Naive thymus-derived CD8-positive, alpha-beta T cell (primary cell): Measurements from ENCODE around the gene OR6B3. TPM values are rescaled to one million over a fixed set of nuclear protein-coding genes. Genes with fewer than 3 reads are reported as not detected.

Source experiments
- ATAC-seq, 2 donors: fragments of 150-1000 bp; cut with Tn5 transposase in 1 of 2; sonication (Bioruptor Pico), chemical (Tn5 transposase) in 1 of 2; 1 replicate in 1 of 2; 2 replicates in 1 of 2; pipeline ENCODE4 v1.10.0; 2021; ENCODE audit warnings: mild to moderate bottlenecking in 2 of 2, moderate library complexity in 2 of 2
- POLR2A ChIA-PET: fragments of 350-600 bp; sonication (Branson Sonifier 250); formaldehyde crosslinking; loops from one replicate; lab custom pipeline; 2021; ENCODE audit warnings: antibody characterized with exemption; lab: Charles Lee
- DNase-seq, 10 donors: peaks; one replicate each; pipeline versions ENCODE4 v3.0.0 to v3.0.0-alpha.2; 2020 to 2022
- H3K27ac Mint-ChIP-seq, 10 donors: one replicate each; pipeline ENCODE4 v1.8.0; 2020 to 2022; ENCODE audit warnings: mild to moderate bottlenecking in 10 of 10, mixed read lengths in 10 of 10, moderate library complexity in 4 of 10, inconsistent platforms in 1 of 10
- H3K27me3 Mint-ChIP-seq, 5 donors: one replicate each; pipeline ENCODE4 v1.8.0; 2021 to 2022; ENCODE audit warnings: mixed read lengths in 5 of 5
- H3K36me3 Mint-ChIP-seq, 3 donors: one replicate each; pipeline ENCODE4 v1.8.0; 2020 to 2022; ENCODE audit warnings: mixed read lengths in 3 of 3, mild to moderate bottlenecking in 2 of 3, inconsistent platforms in 1 of 3
- H3K4me1 Mint-ChIP-seq, 4 donors: one replicate each; pipeline ENCODE4 v1.8.0; 2021 to 2022; ENCODE audit warnings: mixed read lengths in 4 of 4
- H3K4me3 Mint-ChIP-seq, 10 donors: one replicate each; pipeline ENCODE4 v1.8.0; 2020 to 2022; ENCODE audit warnings: mild to moderate bottlenecking in 10 of 10, mixed read lengths in 10 of 10, moderate library complexity in 6 of 10, inconsistent platforms in 1 of 10
- H3K9me3 Mint-ChIP-seq, 9 donors: one replicate each; pipeline ENCODE4 v1.8.0; 2020 to 2022; ENCODE audit warnings: mixed read lengths in 9 of 9, mild to moderate bottlenecking in 3 of 9, inconsistent platforms in 1 of 9, moderate library complexity in 1 of 9
- polyA plus RNA-seq, 3 donors: library from polyadenylated mRNA; unstranded; fragments of 300-500 nt; fragmentation: Illumina TruSeq; gene quantifications; one replicate each; pipeline ENCODE4 v1.2.3, GENCODE V29; 2021
- total RNA-seq, 8 experiments: library from RNA in 2 of 8; stranded (reverse) in 2 of 8; gene quantifications; one replicate each; pipeline ENCODE4 v1.2.3 and lab custom pipeline; 2021 to 2026

Gene OR6B3
- total and polyA plus RNA-seq, 5 experiments from 2014 or later, result not detected

DNA sequence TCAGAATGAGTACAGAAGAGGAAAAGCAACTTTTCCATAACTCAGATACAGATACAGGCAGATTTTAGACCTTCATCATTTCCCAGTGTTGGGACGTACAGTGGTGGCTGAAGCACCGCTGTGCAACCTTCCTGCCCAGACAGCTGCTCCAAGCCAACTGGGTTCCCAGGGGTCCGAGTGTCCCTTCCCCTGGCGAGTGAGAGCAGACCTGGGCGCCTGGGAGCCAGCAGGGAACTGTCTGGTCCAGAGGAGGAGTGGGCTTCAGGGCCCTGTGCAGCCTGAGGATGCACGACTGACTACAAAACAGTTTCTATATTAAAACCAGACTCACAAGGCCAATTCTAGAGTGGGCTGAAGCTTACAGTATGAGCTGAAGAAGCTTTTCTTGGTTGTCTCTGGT lies 12.0 kb downstream of the OR6B3 start:
- H3K27ac Mint-ChIP-seq, result no peak overlapping the region
- POLR2A ChIA-PET, result no interaction called here
- no peak for ATAC-seq
- H3K9me3 Mint-ChIP-seq, result no peaks in the 10 kb centered on the region
- H3K27me3 Mint-ChIP-seq, result peaks cover 18 to 35% (median 27%) of the 10 kb centered on the region in 5 donors
- DNase-seq, result no peak
- H3K4me3 Mint-ChIP-seq, result no peak overlapping the region
- H3K4me1 Mint-ChIP-seq, result no peaks in the 10 kb centered on the region
- H3K36me3 Mint-ChIP-seq, result peaks cover 0 to 2% (median 0%) of the 10 kb centered on the region in 3 donors

DNA sequence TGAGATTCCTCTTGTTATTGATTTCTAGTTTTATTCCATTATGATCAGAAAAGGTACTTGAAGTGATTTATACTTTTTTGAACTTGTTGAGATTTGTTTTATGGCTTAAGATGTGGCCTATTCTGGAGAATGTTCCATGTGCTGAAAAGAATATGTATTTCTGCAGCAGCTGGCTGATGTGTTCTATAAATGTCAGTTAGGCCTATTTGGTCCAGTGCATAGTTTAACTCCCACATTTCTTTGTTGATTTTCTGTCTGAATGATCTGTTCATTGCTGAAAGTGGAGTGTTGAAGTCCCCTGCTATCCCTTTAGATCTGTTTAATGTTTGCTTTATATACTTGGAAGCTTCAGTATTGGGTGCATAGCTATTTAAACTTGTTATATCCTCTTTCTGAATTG lies 16.0 kb downstream of the OR6B3 start:
- POLR2A ChIA-PET, result no interaction called here

DNA sequence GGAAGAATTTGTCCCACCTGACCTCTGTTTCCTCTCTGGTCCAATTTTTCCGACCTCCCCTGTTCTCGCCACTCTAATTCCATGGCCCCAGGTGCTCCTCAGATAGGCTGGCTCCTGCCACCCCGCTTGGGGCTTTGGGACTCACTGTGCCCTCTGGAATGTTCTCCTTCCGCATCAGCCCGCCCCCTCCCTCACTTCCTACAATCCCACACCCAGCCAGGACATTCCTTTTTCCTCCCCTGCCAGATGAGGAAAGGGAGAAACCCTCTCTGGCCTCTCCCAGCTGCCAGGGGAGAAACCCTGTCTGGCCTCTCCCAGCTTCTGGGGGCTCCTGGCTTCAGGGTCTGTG lies 20.0 kb downstream of the OR6B3 start:
- Mint-ChIP-seq H3K4me1 (no peaks in the 10 kb centered on the region), H3K36me3 (no peaks in the 10 kb centered on the region), H3K27ac (peak overlapping the region in 1 of 10 donors; percentile 81), H3K9me3 (no peaks in the 10 kb centered on the region), H3K4me3 (no peak overlapping the region), H3K27me3 (peaks cover 20 to 45% (median 28%) of the 10 kb centered on the region in 5 donors)
- DNase-seq, result no peak
- POLR2A ChIA-PET, result no interaction called here
- no peak for ATAC-seq

More for the DNA sequence above, 16.0 kb downstream of the OR6B3 start:
- Mint-ChIP-seq H3K36me3 (no peaks in the 10 kb centered on the region), H3K9me3 (no peaks in the 10 kb centered on the region), H3K4me1 (no peaks in the 10 kb centered on the region), H3K4me3 (no peak overlapping the region), H3K27ac (no peak overlapping the region), H3K27me3 (peaks cover 13 to 31% (median 13%) of the 10 kb centered on the region in 5 donors)
- DNase-seq (no peak), ATAC-seq (no peak)

DNA sequence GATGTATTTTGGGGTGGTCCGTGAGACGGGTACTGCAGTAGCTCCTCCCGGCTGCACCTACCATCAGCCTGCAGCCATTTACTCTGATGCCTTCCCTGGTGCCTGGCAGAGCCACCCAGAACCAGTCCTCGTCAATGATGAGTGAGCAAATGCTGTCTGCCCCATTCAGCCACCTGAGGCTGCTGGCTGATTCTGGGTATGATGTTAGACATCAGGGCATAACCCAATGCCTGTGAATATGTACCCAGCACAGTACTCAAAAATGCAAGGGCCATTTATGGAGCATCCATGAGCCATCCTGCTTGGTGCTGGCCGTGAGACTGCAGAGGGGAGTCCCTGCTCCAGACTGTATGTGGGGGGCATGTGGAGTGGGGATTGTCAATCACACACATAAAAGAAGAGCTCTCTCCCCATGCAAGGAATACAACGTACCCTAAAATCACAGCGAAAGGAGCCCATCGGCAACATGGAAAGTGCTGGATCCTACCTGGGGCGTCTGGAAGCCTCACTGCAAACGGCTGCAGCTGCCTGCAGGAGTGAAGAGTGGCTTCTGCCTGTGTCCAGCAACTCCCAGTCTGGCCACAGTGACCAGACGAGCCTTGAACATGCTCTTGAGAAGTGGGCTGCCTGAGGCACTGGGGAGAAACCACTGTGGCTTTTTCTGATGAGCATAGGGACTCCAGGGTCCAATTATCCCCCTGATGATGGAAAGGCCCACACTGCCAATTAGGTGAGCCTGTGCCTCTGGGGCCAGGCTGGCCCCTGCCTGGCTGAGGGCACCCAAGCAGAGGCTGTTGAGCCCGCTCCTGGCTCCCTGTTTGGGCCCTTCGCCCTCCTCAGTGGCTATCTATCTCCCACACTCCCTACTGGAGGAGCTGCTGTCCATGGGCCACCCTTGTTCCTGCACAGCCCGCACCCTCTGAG lies 20.7 kb downstream of the OR6B3 start:
- H3K27me3 Mint-ChIP-seq, result peaks cover 19 to 45% (median 31%) of the 10 kb centered on the region in 5 donors
- no peak for DNase-seq
- POLR2A ChIA-PET, result no interaction called here
- no peak for ATAC-seq
- H3K4me1 Mint-ChIP-seq, result no peaks in the 10 kb centered on the region
- H3K4me3 Mint-ChIP-seq, result no peak overlapping the region
- no peaks in the 10 kb centered on the region for H3K36me3 Mint-ChIP-seq
- no peaks in the 10 kb centered on the region for H3K9me3 Mint-ChIP-seq
- H3K27ac Mint-ChIP-seq, result peak overlapping the region in 1 of 10 donors; percentile 81

DNA sequence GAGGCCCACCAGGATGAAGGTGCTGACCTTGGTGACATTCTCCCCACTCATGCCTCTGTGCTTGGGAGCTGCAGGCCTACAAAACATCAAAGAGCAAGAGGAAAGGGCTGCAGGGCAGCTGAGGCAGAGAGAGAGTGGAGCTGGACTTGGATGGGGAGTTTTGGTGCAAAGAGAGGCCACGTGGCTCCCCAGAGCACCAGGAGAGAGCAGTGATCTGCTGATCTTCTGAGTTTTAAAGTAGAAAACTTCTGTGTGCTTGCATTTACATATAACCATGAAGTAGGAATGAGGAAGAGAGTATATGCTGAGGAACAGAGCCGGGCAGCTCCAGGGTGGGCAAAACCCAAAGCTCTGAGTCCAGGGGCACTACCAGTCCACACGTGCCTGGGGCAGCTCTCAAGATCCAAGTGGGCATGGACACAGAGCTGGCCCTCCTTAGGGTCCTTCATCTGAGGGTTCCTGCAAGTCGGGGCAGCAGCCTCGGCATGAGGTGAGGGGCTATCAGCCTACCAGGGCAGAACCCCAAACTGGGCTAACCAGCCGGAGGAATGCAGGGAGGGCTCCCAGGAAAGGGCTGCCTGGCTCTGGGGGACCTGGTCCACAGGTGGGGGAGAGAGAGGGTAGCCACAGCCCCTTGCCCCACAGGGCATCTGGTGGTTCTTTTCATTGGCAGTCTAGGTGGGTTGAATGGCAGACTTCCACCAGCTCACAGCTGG lies 22.8 kb downstream of the OR6B3 start, which contains the start of gene OR6B2:
Gene OR6B2 (minus strand): TSS at position 51 of the 716 bp plus-strand sequence. CDS start 0 bp downstream, at position 51.
- no peak for DNase-seq
- POLR2A ChIA-PET, result no interaction called here
- H3K27me3 Mint-ChIP-seq, result peaks cover 14 to 45% (median 21%) of the 10 kb centered on the region in 5 donors
- H3K4me1 Mint-ChIP-seq, result peaks cover 0 to 1% (median 0%) of the 10 kb centered on the region in 4 donors
- no peaks in the 10 kb centered on the region for H3K36me3 Mint-ChIP-seq
- no peak for ATAC-seq
- no peak within 1 kb of the TSS for H3K4me3 Mint-ChIP-seq
- H3K9me3 Mint-ChIP-seq, result no peaks in the 10 kb centered on the region
- H3K27ac Mint-ChIP-seq, result peak within 1 kb of the TSS in 2 of 10 donors; percentile 29 to 76

DNA sequence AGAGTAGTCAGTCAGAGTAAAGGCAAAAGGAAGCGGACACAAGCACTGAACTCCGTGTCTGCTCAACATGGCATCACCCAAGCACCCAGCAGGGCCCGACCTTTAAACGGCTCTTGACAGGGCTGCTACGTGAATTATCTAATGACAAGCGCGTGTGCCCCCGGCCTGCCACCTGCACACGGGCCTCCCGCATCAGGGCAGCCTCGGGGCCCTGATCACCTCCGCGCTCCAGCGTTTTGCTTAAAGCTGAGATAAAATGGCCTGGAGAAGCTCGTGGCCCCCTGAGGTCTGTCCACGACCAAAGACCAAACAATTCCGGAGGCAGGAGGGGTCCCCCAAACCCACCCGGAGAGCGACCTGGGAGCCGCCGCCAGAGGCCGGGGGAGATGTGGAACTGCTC lies 28.6 kb downstream of the OR6B3 start:
- peak; percentile 25 to 48 for ATAC-seq
- Mint-ChIP-seq H3K9me3 (no peaks in the 10 kb centered on the region), H3K4me1 (peaks cover 12 to 26% (median 24%) of the 10 kb centered on the region in 4 donors), H3K27me3 (peaks cover 4 to 8% (median 6%) of the 10 kb centered on the region in 5 donors), H3K27ac (peak overlapping the region; percentile 90 to 98 (median 95)), H3K4me3 (peak overlapping the region; percentile 90 to 96 (median 92)), H3K36me3 (peaks cover 0 to 16% (median 11%) of the 10 kb centered on the region in 3 donors)
- POLR2A ChIA-PET, result interaction anchor here (1.6 to 1.7 kb wide), 2 partner anchors 273 to 623 kb away, joined by 3 to 11 read pairs; partner anchors contain the start of gene HDAC4
- DNase-seq, result peak in 4 of 10 donors; percentile 8 to 31 (median 14)

DNA sequence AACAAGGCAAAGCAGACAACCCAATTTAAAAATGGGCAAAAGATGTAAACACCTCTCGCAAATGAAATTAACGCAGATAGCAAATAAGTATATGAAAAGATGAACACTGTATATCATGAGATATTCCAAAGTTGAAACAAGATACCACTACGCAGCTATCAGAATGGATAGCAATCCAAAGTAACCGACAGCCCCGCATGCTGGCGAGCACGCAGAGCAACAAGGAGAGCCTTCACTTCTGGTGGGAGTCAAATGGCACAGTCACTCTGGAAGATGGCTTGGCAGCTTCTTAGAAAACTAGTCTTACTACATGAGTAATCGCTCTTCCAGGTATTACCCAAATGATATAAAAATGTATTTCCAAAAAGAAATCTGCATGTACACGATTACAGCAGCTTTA lies 29.5 kb downstream of the OR6B3 start:
- Mint-ChIP-seq H3K4me3 (peak overlapping the region; percentile 68 to 96 (median 92)), H3K9me3 (no peaks in the 10 kb centered on the region), H3K27ac (peak overlapping the region in 7 of 10 donors; percentile 56 to 98 (median 96)), H3K36me3 (peaks cover 0 to 22% (median 11%) of the 10 kb centered on the region in 3 donors), H3K27me3 (peaks cover 0 to 3% (median 2%) of the 10 kb centered on the region in 5 donors), H3K4me1 (peaks cover 12 to 28% (median 26%) of the 10 kb centered on the region in 4 donors)
- no peak for DNase-seq
- no peak for ATAC-seq
- POLR2A ChIA-PET, result no interaction called here

DNA sequence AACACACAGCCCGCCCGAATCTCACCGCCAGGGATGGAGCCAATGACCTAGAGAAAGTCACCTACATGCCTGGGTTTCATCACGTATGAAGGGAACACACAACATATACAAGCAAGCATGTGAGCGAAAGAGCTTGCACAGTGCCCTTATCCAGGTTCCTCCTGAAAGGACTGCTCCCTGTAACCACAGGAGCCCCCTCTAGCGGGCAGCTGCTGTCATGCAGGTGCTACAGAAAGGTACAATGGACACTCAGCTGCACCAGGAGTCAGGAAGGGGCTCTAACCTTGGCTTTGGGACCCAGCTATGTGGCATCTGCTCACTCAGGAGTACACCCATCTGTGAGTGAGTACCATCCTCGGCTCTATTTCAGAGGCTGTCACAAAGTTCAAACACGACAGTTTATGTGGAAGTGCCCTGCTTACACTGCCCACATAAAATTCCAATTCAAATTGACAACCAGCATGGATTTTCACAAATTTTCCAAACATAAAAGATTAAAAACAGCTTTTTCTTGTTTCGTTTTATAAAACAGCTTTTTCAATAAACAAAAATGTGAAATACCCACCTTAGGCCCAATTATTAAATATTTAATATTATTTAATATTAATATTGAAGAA lies 31.7 kb downstream of the OR6B3 start:
- H3K9me3 Mint-ChIP-seq, result no peaks in the 10 kb centered on the region
- H3K27ac Mint-ChIP-seq, result peak overlapping the region in 1 of 10 donors; percentile 52
- peaks cover 6 to 44% (median 25%) of the 10 kb centered on the region in 3 donors for H3K36me3 Mint-ChIP-seq
- H3K4me3 Mint-ChIP-seq, result peak overlapping the region in 2 of 10 donors; percentile 6 to 14
- POLR2A ChIA-PET, result no interaction called here
- ATAC-seq (no peak), DNase-seq (peak; percentile 39 to 71 (median 50))
- peaks cover 19 to 44% (median 29%) of the 10 kb centered on the region in 4 donors for H3K4me1 Mint-ChIP-seq
- H3K27me3 Mint-ChIP-seq, result peaks cover 0 to 2% (median 0%) of the 10 kb centered on the region in 5 donors

DNA sequence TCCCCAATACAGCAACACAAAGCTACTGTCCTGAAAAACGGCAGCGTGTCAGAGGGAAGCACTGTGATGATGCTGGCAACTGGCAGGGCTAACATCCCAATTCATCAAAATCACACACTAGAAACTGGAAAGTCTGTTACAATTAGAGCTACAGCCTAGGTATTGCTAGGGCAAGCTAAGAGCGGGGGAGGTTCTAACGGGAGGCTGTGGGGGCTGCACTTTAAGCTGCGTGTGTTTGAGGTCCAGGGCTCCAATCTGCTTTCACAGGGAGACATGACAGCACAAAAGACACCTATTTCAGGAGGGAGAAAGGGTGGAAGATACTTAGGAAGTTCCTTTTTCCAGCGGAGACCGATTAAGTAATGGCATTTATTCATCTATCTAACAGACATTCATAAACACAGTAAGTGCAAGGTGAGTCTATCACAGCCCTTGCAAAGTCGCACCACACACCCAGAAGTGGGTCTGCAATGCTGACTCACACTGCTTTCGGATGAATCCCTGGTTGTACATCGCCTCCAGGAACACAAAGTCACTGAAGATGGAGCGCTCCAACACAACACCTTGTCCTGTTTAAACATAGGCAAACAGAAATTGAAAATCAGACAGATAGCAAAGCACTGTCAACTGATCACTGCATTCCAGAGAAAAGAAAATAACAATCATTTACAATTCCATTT lies 35.1 kb downstream of the OR6B3 start:
- H3K27ac Mint-ChIP-seq, result no peak overlapping the region
- H3K36me3 Mint-ChIP-seq, result peaks cover 6 to 73% (median 44%) of the 10 kb centered on the region in 3 donors
- POLR2A ChIA-PET, result no interaction called here
- H3K4me1 Mint-ChIP-seq, result peaks cover 11 to 32% (median 22%) of the 10 kb centered on the region in 4 donors
- H3K27me3 Mint-ChIP-seq, result no peaks in the 10 kb centered on the region
- DNase-seq, result no peak
- H3K4me3 Mint-ChIP-seq, result no peak overlapping the region
- ATAC-seq, result no peak
- no peaks in the 10 kb centered on the region for H3K9me3 Mint-ChIP-seq

DNA sequence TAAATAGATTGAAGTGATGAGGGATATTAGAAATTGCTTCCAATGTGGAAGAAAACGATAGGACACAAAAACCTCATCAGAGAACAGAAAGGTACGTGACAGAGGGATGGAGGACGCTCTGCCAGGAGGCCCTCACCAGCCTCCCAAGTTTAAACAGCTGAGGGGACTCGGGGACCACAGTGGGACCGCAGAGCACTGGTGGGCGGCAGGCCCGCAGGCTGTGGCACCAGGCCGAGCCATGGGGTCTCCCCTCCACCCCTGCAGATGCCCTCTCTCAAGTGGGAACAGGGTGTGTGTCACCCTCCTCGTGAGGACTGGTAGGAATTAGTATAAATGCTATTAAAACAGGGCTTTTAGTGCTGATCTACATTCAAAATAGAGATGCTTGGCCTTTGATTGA lies 39.0 kb downstream of the OR6B3 start:
- peaks cover 0 to 25% (median 12%) of the 10 kb centered on the region in 4 donors for H3K4me1 Mint-ChIP-seq
- POLR2A ChIA-PET, result no interaction called here
- no peaks in the 10 kb centered on the region for H3K9me3 Mint-ChIP-seq
- H3K36me3 Mint-ChIP-seq, result peaks cover 6 to 92% (median 40%) of the 10 kb centered on the region in 3 donors
- H3K27me3 Mint-ChIP-seq, result no peaks in the 10 kb centered on the region
- ATAC-seq (no peak), DNase-seq (no peak)
- H3K4me3 Mint-ChIP-seq, result no peak overlapping the region
- no peak overlapping the region for H3K27ac Mint-ChIP-seq

DNA sequence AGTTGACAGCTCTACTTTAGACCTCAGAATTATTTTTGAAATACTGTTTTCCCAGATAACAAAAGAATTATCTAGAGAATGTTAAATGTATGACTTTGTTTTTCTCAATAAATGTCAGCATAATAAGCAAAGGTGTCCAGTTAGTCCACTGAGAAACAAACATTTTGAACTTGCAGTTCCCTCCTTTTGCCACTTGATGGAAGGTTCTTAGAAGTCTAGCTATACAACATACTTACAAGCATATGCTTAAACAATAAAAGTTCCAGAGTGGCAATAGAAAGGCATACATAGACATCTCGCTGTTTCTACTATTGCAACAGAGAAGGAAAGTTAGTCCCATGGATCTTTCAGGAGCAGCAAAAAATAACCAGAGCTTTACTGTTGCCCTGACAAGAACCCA lies 40.0 kb downstream of the OR6B3 start:
- POLR2A ChIA-PET, result no interaction called here
- no peak overlapping the region for H3K27ac Mint-ChIP-seq
- DNase-seq, result no peak
- no peaks in the 10 kb centered on the region for H3K27me3 Mint-ChIP-seq
- peaks cover 0 to 19% (median 13%) of the 10 kb centered on the region in 4 donors for H3K4me1 Mint-ChIP-seq
- no peak overlapping the region for H3K4me3 Mint-ChIP-seq
- H3K9me3 Mint-ChIP-seq, result no peaks in the 10 kb centered on the region
- H3K36me3 Mint-ChIP-seq, result peaks cover 6 to 92% (median 37%) of the 10 kb centered on the region in 3 donors
- no peak for ATAC-seq

DNA sequence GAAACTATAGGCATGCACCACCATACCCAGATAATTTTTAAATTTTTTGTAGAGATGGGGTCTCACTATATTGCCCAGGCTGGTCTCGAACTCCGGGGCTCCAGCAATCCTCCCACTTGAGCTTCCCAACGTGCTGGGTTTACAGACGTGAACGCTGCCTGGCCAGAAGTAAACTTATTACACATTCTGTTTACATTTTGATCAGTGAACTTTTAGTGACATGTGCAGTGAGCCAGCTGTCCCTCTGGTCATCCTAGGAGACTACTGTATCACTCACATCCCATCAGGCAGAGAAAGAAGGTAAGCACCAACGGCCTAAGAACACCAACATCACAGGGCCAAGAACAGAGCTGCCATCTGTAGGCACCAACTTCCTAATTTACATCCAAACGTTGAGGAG lies 50.3 kb downstream of the OR6B3 start:
- POLR2A ChIA-PET, result no interaction called here
- Mint-ChIP-seq H3K27me3 (no peaks in the 10 kb centered on the region), H3K36me3 (peaks cover 6 to 94% (median 27%) of the 10 kb centered on the region in 3 donors), H3K4me1 (peaks cover 0 to 3% (median 1%) of the 10 kb centered on the region in 4 donors), H3K9me3 (no peaks in the 10 kb centered on the region), H3K4me3 (no peak overlapping the region), H3K27ac (peak overlapping the region in 1 of 10 donors; percentile 34)
- ATAC-seq, result no peak
- DNase-seq, result no peak
